Muscle layer of duodenum (tissue), 2 donors: ENCODE results near the gene CCDC39.
"Not testable (repeated sequence)": the region's sequence is repeated elsewhere in the genome, so short reads cannot be mapped to it uniquely, and the experiment has no call there.

Experiments
- H3K27ac ChIP-seq: one replicate; pipeline ENCODE4 v1.7.0; 2013; ENCODE audit warnings: mild to moderate bottlenecking, low read length
- H3K27me3 ChIP-seq: one replicate; pipeline ENCODE4 v1.7.0; 2013; ENCODE audit warnings: low read depth, mild to moderate bottlenecking, control low read depth, low read length
- H3K36me3 ChIP-seq, 2 donors: one replicate each; pipeline ENCODE4 v1.7.0; 2013; ENCODE audit warnings: low read length in 2 of 2, control low read depth in 1 of 2, mild to moderate bottlenecking in 1 of 2; ENCODE audit not compliant: insufficient read depth in 2 of 2, control insufficient read depth in 1 of 2
- H3K4me1 ChIP-seq, 2 donors: one replicate each; pipeline ENCODE4 v1.7.0; 2013; ENCODE audit warnings: low read length in 2 of 2, mild to moderate bottlenecking in 2 of 2, control low read depth in 1 of 2, moderate library complexity in 1 of 2; ENCODE audit not compliant: insufficient read depth in 2 of 2, control insufficient read depth in 1 of 2
- H3K4me3 ChIP-seq, 2 donors: one replicate each; pipeline ENCODE4 v1.7.0; 2013; ENCODE audit warnings: low read length in 2 of 2, low read depth in 1 of 2, mild to moderate bottlenecking in 1 of 2
- H3K9me3 ChIP-seq, 2 donors: one replicate each; pipeline ENCODE4 v1.7.0; 2013; ENCODE audit warnings: low read length in 2 of 2, control low read depth in 1 of 2, mild to moderate bottlenecking in 1 of 2; ENCODE audit not compliant: control insufficient read depth in 1 of 2
- donor health status: healthy.

CCDC39 gene

DNA sequence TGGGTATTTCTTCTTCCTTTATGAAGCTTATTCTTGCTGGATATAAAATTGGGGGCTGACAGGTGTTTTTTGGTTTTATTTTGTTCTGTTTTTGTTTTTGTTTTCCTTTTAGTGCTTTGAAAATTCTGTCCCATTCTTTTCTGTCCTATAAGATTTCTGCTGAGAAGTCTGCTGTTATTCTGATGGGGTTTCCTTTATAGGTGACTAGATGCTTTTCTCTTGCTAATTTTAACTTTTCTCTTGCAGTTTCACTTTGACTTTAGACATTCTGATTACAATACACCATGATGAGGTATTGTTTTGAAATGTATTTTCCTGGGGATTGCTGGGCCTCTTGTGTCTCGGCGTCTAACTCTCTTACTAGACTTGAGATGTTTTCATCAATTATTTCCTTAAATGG is 54.6 kb downstream of the CCDC39 start:
- H3K27ac ChIP-seq = no peak overlapping the region
- H3K4me3 ChIP-seq = no peak overlapping the region
- H3K27me3 ChIP-seq = no peaks in the 10 kb centered on the region
- no peaks in the 10 kb centered on the region for H3K4me1 ChIP-seq
- no peaks in the 10 kb centered on the region for H3K9me3 ChIP-seq
- peaks cover 0 to 3% of the 10 kb centered on the region in 2 donors for H3K36me3 ChIP-seq

DNA sequence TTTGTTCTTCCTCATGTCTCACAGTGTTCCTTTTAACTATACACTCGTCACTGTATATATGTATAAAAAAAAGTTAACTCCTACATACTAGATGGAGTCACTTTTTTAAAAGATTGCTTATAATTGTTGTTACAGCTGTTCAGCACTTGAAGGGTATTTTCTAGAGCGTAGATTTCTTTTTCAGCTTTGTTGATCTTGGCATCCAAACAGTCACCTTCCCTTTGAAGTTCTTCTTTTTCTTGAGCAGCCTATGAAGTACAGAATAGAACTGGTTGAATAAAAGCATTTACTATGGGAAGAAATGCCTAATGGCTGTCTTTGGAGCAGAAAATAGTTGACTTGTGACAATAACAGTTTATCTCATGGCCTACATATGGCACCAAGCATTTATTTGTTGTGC is 59.6 kb downstream of the CCDC39 start:
- H3K4me3 ChIP-seq = no peak overlapping the region
- H3K9me3 ChIP-seq = no peaks in the 10 kb centered on the region
- H3K36me3 ChIP-seq = no peaks in the 10 kb centered on the region
- no peak overlapping the region for H3K27ac ChIP-seq
- no peaks in the 10 kb centered on the region for H3K4me1 ChIP-seq
- H3K27me3 ChIP-seq = no peaks in the 10 kb centered on the region

DNA sequence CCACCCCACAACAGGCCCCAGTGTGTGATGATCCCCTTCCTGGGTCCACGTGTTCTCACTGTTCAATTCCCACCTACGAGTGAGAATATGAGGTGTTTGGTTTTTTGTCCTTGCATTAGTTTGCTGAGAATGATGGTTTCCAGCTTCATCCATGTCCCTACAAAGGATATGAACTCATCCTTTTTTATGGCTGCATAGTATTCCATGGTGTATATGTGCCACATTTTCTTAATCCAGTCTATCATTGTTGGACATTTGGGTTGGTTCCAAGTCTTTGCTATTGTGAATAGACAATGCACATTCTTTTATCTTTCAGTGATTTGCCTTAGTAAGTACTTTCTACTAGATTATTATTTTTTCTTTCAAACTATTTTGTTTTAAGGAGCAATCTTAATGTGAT is 60.7 kb downstream of the CCDC39 start:
- H3K36me3 ChIP-seq, H3K4me1 ChIP-seq, H3K27ac ChIP-seq, H3K27me3 ChIP-seq, H3K4me3 ChIP-seq, H3K9me3 ChIP-seq: not testable (repeated sequence)

DNA sequence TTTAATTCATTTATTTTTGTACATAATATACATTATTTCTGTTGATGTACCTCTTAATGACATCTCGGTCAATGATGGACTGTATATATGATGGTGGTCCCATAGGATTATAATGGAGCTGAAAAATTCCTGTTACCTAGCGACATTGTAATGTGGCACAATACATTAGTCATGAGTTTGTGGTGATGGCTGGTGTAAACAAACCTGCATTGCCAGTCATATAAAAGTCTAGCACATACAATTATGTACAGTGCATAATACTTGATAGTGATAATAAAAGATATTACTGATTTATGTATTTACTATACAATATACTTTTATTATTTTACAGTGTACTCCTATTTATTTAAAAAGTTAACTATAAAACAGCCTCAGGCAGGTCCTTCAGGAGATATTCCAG is 62.2 kb downstream of the CCDC39 start:
- H3K27ac ChIP-seq = no peak overlapping the region
- H3K36me3 ChIP-seq = peaks cover 0 to 13% of the 10 kb centered on the region in 2 donors
- no peak overlapping the region for H3K4me3 ChIP-seq
- no peaks in the 10 kb centered on the region for H3K9me3 ChIP-seq
- H3K4me1 ChIP-seq = no peaks in the 10 kb centered on the region
- H3K27me3 ChIP-seq = no peaks in the 10 kb centered on the region

DNA sequence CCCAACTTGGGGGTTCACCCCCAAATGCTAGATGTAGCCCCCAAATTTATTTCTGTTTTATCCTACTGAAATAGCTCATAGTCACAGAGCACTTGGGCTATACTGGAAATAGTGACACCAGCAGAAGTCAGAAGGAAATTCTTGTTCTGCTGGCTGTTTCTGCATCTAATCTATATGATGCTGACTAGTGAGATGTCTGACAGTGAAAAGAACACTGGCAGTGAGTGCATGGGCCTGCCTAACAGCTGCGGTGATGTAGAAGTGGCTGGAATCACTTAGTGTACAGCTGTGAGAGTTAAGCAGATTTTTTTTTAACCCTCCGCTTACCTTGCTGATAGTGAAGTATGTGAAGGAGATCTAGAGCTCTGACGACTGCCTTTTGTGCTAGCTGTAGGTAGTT is 63.3 kb downstream of the CCDC39 start:
- peaks cover 10 to 24% of the 10 kb centered on the region in 2 donors for H3K36me3 ChIP-seq

DNA sequence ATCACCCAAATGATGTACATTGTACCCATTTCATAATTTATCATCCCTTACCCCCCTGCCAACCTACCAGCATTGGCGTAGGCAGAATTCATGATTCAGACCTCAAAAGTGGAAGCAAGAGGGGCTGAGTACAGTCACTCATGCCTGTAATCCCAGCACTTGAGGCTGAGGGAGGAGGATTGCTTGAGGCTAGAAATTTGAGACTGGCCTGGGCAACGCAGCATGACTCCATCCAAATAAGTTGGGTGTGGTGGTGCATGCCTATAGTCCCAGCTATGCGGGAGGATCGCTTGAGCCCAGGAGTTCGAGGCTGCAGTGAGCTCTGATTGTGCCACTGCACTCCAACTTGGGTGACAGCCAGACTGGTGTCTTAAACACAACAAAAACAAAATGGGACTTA is 66.9 kb downstream of the CCDC39 start:
- H3K4me1 ChIP-seq = no peaks in the 10 kb centered on the region
- no peaks in the 10 kb centered on the region for H3K27me3 ChIP-seq
- no peak overlapping the region for H3K4me3 ChIP-seq
- no peak overlapping the region for H3K27ac ChIP-seq
- peaks cover 33 to 56% of the 10 kb centered on the region in 2 donors for H3K36me3 ChIP-seq
- no peaks in the 10 kb centered on the region for H3K9me3 ChIP-seq

More for the DNA sequence above, 63.3 kb downstream of the CCDC39 start:
- Histone ChIP-seq H3K27me3 (no peaks in the 10 kb centered on the region), H3K9me3 (no peaks in the 10 kb centered on the region), H3K4me3 (no peak overlapping the region), H3K4me1 (no peaks in the 10 kb centered on the region), H3K27ac (no peak overlapping the region)

DNA sequence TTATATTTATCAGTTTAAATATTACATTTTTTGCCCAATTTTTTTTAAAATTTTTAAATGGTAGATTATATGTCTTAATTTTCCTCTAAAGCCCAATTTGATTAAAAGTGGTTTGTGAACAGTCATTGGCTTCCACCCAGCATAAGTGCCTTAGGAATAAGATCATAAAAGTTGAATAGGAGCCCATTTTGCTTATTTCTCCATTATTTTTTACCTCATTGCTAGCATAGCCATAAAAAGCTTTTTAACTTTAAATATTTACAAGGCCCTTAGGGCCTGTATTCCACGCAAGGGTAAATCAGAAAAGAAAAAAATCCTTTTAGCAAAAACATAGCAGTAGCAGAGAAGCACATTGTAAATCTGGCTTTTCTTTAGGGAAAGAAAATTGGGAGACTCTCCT is 68.3 kb downstream of the CCDC39 start:
- no peak overlapping the region for H3K4me3 ChIP-seq
- no peaks in the 10 kb centered on the region for H3K4me1 ChIP-seq
- no peak overlapping the region for H3K27ac ChIP-seq
- peaks cover 46 to 69% of the 10 kb centered on the region in 2 donors for H3K36me3 ChIP-seq
- no peaks in the 10 kb centered on the region for H3K9me3 ChIP-seq
- H3K27me3 ChIP-seq = no peaks in the 10 kb centered on the region

DNA sequence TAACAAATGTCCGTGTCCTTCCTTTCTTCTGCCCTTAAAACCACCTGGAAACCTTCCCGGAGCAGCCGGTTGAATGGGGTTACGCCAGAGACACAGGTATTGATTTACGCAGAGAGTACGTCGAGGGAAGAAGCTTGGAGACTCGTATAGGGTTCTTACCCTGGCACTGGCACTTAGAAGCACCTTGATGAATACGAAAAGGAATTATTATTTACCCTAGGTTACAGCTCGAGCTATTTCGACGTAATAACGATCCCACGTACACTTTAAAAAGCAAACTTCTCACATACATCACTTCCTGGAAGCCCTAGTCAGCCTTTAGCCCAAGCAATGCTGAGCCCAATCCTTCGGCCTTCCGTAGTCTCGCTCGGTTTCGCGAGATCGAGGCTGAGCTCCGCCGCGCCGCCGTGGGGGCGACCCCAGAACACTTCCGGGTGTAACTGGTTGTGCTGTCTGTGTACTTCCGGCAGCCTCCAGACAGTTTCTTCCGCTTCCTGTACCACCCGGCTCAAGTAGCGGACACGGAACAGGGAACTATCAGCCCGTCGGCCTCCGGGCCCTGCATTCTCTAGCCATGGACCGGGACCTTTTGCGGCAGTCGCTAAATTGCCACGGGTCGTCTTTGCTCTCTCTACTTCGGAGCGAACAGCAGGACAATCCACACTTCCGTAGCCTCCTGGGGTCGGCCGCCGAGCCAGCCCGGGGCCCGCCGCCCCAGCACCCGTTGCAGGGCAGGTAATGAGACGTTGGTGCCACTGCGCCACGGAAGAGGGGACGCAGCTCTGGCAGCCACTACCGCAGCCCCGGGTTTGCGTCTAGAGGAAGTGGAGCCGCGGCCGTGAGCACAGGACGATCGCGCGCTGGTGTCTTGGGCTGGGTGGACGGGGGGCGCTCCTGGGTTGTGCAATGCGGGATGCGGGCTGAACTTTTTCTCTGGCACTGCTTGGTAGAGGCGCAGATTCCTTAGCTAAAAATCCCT is 77.3 kb downstream of the CCDC39 start, which contains the start of gene TTC14:
Gene TTC14, plus strand, starts transcription at position 476 of the 979 bp plus-strand sequence. Its CDS starts 99 bp downstream, at position 575.
- Histone ChIP-seq H3K27me3 (no peaks in the 10 kb centered on the region), H3K4me3 (peak within 1 kb of the TSS; percentile 90 to 98), H3K4me1 (peaks cover 6 to 10% of the 10 kb centered on the region in 2 donors), H3K9me3 (peaks cover 0 to 3% of the 10 kb centered on the region in 2 donors), H3K36me3 (peaks cover 19 to 24% of the 10 kb centered on the region in 2 donors), H3K27ac (peak within 1 kb of the TSS; percentile 60)

DNA sequence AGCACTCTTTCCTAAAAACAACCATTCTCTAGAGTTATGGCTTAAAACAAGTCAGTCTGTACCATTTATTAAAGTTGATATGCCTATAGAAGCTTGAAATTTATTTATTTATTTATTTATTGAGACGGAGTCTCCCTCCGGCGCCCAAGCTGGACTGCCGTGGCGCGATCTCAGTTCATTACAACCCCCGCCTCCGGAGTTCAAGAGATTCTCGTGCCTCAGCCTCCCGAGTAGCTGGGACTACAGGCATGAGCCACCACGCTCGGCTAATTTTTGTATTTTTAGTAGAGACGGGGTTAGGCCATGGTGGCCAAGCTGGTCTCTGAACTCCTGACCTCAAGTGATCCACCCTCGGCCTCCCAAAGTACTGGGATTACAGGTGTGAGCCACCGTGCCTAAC is 78.8 kb downstream of the CCDC39 start:
- no peaks in the 10 kb centered on the region for H3K27me3 ChIP-seq
- peaks cover 5 to 11% of the 10 kb centered on the region in 2 donors for H3K36me3 ChIP-seq
- H3K4me3 ChIP-seq = no peak overlapping the region
- no peak overlapping the region for H3K27ac ChIP-seq
- H3K9me3 ChIP-seq = peaks cover 0 to 3% of the 10 kb centered on the region in 2 donors
- peaks cover 6 to 10% of the 10 kb centered on the region in 2 donors for H3K4me1 ChIP-seq

DNA sequence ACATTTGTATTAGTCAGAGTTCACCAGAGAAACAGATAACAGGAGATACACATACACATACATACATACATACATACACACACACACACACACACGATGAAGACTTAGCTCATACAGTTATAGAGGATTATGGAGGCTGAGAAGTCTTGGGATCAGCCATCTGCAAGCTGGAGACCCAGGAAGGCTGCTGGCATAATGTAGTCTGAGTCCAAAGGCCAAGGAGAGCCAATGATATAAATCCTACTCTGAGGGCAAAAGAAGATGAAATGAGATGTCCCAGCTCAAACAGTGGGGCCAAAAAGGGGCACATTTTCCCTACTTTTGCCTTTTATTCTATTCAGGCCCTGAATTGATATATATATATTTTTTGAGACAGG is 83.7 kb downstream of the CCDC39 start:
- Histone ChIP-seq H3K9me3 (peaks cover 0 to 3% of the 10 kb centered on the region in 2 donors), H3K27me3 (no peaks in the 10 kb centered on the region), H3K27ac (no peak overlapping the region), H3K4me1 (no peaks in the 10 kb centered on the region), H3K36me3 (no peaks in the 10 kb centered on the region), H3K4me3 (no peak overlapping the region)

DNA sequence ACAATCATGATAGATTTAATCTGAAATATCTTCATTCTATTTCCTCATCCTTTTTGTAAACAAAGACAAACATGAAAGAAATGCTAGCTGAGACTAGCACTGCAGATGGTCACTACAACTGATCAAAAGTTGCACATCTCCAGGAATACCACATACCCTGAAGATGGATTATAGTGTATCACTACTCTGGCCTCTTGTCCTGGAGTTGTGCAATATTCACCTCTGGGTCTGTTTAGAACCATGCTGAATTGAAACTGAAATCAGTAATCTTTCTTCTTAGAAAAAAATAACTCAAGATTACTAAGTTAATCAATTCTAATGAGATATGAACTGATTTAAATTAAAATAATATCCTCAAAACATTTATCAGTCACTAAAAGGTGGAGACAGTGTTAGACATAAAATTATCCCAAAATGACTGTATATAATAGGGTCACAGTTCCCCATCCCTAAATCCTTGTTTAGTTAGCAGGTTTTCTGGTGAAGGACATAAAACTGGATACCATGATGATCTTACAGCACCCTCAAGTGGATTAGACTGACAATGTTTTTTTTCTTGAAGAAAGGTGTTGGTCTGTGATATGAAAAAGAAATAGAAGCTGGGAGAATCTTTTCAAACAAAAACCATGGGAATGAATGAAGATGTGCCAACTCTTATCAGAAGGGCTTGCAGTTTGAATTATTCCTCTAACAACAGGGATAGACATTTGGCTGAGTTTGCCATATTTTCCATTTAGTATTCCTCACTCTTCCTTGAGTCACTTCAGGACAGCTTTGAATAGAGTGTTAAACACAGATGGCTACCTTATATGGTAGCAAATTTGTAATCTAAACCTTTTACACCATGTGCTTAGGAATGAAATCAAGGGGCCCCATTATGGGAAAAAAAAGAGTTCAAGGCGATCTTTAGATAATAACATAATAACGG is 84.4 kb downstream of the CCDC39 start:
- Histone ChIP-seq H3K36me3 (no peaks in the 10 kb centered on the region), H3K4me1 (no peaks in the 10 kb centered on the region), H3K4me3 (no peak overlapping the region), H3K27me3 (no peaks in the 10 kb centered on the region), H3K9me3 (peaks cover 0 to 3% of the 10 kb centered on the region in 2 donors), H3K27ac (no peak overlapping the region)
